ENCODE results near the gene C2CD5.

DNA sequence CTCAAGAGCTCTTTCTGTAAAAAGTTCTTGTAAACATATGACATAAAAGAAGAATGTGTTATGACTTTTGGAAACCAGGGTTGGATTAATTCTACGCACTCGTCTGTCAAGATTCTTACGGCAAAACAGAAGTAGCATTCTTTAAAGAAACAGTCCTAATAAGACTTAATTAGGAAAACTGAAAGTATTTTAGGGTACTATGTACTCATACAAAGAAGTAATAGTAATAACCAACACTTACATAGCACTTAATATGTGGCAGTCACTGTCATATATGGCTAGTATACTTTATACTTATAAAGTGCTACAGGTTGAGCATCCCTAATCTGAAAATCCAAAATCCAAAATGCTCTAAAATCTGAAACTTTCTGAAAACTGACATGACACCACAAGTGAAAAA, 136.9 kb downstream of the C2CD5 start:
- TF ChIP-seq, protein P1, sequence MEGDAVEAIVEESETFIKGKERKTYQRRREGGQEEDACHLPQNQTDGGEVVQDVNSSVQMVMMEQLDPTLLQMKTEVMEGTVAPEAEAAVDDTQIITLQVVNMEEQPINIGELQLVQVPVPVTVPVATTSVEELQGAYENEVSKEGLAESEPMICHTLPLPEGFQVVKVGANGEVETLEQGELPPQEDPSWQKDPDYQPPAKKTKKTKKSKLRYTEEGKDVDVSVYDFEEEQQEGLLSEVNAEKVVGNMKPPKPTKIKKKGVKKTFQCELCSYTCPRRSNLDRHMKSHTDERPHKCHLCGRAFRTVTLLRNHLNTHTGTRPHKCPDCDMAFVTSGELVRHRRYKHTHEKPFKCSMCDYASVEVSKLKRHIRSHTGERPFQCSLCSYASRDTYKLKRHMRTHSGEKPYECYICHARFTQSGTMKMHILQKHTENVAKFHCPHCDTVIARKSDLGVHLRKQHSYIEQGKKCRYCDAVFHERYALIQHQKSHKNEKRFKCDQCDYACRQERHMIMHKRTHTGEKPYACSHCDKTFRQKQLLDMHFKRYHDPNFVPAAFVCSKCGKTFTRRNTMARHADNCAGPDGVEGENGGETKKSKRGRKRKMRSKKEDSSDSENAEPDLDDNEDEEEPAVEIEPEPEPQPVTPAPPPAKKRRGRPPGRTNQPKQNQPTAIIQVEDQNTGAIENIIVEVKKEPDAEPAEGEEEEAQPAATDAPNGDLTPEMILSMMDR (IDR thresholded peaks at IDR 0.05) = no peak
- no peak for TF ChIP-seq POLR2A (IDR thresholded peaks at IDR 0.05; ENCODE audit: low read depth)
